Measurements from ENCODE around the gene RPP30. TPM values are rescaled to one million over a fixed set of nuclear protein-coding genes. Genes with fewer than 3 reads are reported as not detected.

The RPP30 gene
- total and polyA plus RNA-seq, 2 of the 13 experiments (the other 11 are each of a cell fraction or from before 2014, with no cell fraction given): 27.1 to 65.0 TPM

GRCh38 chr10:90930971-90931871, 59.4 kb downstream of the RPP30 start (continued):
- TF ChIP-seq CBX5 (CRISPR knock-in tag; IDR thresholded peaks at IDR 0.05; ENCODE audit: borderline replicate concordance) (peak; percentile 40; the same call in 1 of the 2 replicates), ZNF609 (CRISPR knock-in tag; IDR thresholded peaks at IDR 0.05; ENCODE audit: borderline replicate concordance) (peak; percentile 77; the same call in 1 of the 2 replicates), ZBTB43 (CRISPR knock-in tag; conservative IDR thresholded peaks at IDR 0.05) (peak; percentile 94), RAD51 (IDR thresholded peaks at IDR 0.05; ENCODE audit: borderline replicate concordance) (no peak), SIX4 (CRISPR knock-in tag; IDR thresholded peaks at IDR 0.05) (peak; percentile 70; the same call in 1 of the 2 replicates), ATM (IDR thresholded peaks at IDR 0.05; ENCODE audit: borderline replicate concordance) (no peak), ZSCAN30 (CRISPR knock-in tag; IDR thresholded peaks at IDR 0.05) (no peak), ZNF678 (CRISPR knock-in tag; IDR thresholded peaks at IDR 0.05) (no peak), PREB (CRISPR knock-in tag; IDR thresholded peaks at IDR 0.05) (no peak), ZNF776 (CRISPR knock-in tag; IDR thresholded peaks at IDR 0.05) (no peak), ZUFSP (CRISPR knock-in tag; IDR thresholded peaks at IDR 0.05; ENCODE audit: borderline replicate concordance) (no peak), FOXM1 (CRISPR knock-in tag; IDR thresholded peaks at IDR 0.05) (no peak), TMF1 (CRISPR knock-in tag; IDR thresholded peaks at IDR 0.05; ENCODE audit: low read depth) (no peak), KAT8 (CRISPR knock-in tag; IDR thresholded peaks at IDR 0.05) (peak; percentile 69; the same call in 1 of the 2 replicates), NKX3-1 (CRISPR knock-in tag; IDR thresholded peaks at IDR 0.05) (no peak), ZNF576 (CRISPR knock-in tag; IDR thresholded peaks at IDR 0.05) (no peak), RBFOX2 (IDR thresholded peaks at IDR 0.05; ENCODE audit: low read depth, low read length) (no peak), HDAC2 (CRISPR knock-in tag; IDR thresholded peaks at IDR 0.05) (peak; percentile 79), DR1 (CRISPR knock-in tag; IDR thresholded peaks at IDR 0.05) (no peak), ONECUT2 (CRISPR knock-in tag; IDR thresholded peaks at IDR 0.05) (no peak), SOX6 (IDR thresholded peaks at IDR 0.05) (no peak), SOX6 (CRISPR knock-in tag; IDR thresholded peaks at IDR 0.05) (peak; percentile 90)

Measured in HepG2 (cell line).